H4 (cell line): ENCODE measurements around the gene BSND. TPM values are rescaled to one million over a fixed set of nuclear protein-coding genes. Genes with fewer than 3 reads are reported as not detected.
A peak's percentile ranks its signal among the peaks of the same experiment; 100 is the strongest.
"Not testable (repeated sequence)": the region's sequence is repeated elsewhere in the genome, so short reads cannot be mapped to it uniquely, and the experiment has no call there.

Experiments
- DNase-seq: peaks from one replicate; pipeline ENCODE4 v3.0.0-alpha.2; 2015; ENCODE audit warnings: low spot score
- total RNA-seq: library from RNA; depleted of rRNA; stranded (reverse); fragments of >200 nt; shearing (Covaris generic); gene quantifications from 2 replicates; pipeline ENCODE4 v1.2.3, GENCODE V29; 2014

BSND gene
- total RNA-seq, 1 experiment from 2014 or later, result not detected

DNA sequence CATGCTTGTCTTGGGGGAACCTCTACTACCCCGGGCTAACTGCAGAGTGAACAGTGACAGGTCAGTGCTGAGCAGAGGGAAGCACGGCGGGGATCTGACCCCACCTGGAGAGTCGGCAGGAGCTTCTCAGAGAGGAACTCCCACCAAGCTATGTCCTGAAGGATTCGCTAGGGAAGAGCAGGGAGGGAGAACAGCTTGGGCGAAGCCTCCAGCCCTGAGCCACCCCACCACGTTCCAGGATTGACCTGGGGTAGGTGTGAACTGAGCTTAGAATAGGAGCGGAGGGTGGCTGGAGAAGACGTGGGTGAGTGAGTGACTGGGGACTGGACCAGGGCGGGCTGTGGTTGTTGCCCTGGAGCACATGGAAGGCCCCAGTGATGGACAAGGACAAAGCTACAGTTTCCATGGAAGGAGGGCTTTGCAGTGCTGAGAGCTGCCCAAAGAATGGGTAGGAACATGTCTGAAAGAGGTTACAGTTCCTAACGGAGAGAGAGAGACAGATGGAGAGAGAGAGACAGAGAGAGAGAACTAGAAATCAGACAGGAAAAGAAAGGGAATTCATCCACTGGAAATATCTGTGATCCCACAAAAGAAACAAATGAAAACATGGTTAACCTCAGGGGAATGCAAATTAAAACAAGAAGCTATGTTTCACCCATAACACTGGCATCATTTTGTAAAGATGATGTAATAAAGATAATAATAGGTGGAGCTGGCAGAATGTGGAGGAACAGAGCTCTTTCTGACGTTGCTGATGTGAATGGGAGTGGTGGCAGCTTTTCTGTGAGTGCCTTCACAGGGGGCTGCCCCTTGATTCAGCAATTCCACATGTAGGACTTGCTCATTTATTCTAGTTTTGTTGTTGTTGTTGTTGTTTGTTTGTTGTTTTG is 17.2 kb downstream of the BSND start:
- no peak for DNase-seq

DNA sequence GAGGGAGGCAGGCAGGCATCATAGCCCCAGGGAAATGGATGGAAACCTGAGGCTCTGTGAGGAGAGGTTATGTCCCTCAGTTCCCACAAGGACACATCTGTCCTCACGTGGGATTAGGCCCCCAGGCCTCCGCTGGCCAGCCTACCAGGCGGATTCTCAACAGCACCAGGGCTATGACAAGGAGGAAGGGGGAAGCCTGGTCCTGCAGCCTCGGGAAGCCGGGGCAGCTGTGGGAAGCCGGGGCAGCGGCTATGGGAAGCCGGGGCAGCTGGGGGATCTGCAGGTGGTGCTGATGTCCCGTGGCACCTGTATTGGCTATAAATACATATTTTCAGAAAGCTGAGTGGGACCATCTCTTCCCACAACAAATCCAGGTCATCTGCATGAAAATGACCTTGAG is 19.7 kb downstream of the BSND start:
- no peak for DNase-seq

DNA sequence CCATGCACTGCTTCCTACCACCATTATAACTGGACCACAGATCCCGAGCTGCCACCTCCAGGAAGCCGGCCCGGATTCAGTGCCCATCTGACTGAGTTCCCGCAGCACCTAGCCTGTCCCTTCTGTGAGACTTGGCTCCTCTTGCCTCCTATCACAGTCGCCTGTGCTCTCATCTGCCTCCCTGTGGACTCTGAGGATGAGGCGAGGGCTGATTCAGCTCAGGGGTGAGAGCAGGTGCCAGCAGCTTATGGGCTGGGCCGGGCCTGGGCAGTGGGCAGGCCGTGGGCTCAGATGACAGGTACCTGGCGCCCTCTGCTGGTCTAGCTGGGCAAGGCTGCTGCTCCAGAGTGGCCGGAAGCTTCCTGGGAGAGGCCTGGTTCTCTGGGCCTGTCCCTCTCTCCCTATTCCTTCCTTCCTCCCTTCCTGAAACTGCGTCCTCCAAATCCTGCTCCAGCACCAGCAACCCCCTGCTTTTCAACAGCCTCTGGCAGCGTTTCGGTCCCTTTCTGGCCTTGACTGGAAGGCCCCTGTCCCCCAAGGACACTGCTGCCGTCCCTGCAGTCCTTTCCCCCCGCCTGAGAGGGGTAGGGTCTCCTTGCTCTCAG is 23.3 kb downstream of the BSND start:
- peak; percentile 95 for DNase-seq

DNA sequence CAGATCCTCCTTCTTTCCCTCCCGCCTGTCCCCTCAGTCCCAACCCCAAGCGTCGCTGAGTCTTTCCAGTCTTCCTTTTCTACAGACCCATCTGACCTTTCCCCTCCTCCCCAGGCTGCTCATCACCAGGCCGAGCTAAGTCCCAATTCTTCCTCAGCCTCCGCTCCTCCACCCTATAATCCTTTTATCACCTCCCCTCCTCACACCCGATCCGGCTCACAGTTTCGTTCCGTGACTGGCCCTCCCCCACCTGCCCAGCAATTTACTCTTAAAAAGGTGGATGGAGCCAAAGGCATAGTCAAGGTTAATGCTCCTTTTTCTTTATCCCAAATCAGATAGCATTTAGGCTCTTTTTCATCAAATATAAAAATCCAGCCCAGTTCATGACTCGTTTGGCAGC is 25.4 kb downstream of the BSND start:
- DNase-seq, result not testable (repeated sequence)

DNA sequence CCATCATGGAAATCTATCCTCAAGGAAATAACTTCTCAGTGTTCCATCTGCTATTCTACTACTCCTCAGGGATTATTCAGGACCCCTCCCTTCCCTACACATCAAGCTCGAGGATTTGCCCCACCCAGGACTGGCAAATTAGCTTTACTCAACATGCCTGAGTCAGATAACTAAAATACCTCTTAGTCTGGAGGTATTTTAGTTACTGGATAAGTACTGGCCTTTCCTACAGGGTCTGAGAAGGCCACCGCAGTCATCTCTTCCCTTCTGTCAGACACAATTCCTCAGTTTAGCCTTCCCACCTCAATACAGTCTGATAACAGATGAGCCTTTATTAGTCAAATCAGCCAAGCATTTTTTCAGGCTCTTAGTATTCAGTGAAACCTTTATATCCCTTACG is 27.9 kb downstream of the BSND start:
- DNase-seq, result not testable (repeated sequence)

DNA sequence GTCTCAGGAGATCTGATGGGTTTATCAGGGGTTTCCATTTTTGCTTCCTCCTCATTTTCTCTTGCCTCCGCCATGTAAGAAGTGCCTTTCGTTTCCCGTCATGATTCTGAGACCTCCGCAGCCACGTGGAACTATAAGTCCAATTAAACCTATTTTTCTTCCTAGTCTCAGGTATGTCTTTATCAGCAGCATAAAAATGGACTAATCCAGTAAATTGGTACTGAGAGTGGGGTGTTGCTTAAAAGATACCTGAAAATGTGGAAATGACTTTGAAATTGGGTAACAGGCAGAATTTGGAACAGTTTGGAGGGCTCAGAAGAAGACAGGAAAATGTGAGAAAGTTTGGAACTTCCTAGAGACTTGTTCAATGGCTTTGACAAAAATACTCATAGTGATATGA is 32.4 kb downstream of the BSND start:
- not testable (repeated sequence) for DNase-seq

DNA sequence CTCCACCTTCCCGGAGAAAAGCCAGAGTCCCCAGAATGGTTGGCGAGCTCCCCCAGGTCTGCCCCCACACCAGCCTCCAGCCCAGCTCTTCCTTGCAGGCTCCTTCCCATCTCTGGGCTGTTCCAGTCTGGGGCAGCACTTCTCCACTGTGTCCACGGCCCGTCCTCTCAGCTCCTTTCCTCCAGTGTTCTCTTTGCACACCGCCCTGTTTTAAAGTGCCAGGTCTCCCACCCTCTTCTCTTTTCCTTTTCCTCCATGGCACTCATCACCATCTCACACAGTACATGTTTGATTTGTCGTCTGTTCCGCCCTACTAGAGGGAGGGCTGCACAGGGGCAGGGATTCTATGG is 34.5 kb downstream of the BSND start:
- DNase-seq, result no peak

DNA sequence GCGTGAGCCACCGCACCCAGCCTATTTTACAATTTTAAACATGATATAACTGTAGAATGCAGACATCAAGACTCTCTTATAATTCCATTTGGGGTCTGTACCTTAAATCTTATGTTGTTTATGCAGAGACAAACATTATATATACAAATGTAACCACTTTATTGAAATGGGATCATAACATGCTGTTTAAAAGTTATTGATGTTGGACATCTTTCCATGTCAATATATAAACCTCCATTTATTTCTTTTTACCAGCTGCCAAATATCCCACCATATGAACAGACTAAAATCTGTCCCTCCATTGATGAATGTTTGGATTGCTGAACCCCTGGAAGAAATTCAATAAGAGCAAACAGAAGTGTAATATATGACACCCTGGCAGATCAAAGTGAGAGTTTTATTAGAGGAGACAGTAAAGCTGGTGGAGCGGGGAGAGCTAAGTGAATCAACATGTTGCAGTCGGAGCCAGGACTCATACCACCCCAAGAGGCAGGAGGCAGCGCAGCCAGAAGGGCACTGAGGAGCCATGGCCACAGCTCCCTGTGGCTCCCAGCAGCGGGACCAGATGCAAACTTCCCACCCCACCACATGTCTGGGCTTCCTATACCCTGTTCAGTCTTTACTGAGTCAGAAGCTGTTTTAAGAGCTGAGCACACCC is 35.9 kb downstream of the BSND start:
- no peak for DNase-seq

DNA sequence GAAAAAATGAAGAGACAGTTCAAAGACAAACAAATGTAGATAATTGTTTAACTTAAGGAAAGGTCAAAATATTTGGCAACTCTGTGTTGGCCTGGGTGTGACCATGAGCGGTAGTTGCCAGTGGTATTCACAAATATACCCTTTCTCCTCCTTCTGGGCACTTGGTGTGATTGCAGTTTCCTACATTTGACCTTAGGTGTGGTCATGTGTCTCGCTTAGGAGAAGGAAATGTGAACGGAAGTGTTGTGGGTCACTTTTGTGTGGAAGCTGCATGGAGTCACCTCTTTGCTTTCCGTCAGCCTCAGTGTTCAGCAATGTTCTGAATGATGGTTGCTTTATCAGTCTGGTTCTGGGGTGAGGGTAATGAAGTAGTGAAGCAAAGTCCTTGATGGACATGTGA is 37.2 kb downstream of the BSND start:
- DNase-seq, result no peak

DNA sequence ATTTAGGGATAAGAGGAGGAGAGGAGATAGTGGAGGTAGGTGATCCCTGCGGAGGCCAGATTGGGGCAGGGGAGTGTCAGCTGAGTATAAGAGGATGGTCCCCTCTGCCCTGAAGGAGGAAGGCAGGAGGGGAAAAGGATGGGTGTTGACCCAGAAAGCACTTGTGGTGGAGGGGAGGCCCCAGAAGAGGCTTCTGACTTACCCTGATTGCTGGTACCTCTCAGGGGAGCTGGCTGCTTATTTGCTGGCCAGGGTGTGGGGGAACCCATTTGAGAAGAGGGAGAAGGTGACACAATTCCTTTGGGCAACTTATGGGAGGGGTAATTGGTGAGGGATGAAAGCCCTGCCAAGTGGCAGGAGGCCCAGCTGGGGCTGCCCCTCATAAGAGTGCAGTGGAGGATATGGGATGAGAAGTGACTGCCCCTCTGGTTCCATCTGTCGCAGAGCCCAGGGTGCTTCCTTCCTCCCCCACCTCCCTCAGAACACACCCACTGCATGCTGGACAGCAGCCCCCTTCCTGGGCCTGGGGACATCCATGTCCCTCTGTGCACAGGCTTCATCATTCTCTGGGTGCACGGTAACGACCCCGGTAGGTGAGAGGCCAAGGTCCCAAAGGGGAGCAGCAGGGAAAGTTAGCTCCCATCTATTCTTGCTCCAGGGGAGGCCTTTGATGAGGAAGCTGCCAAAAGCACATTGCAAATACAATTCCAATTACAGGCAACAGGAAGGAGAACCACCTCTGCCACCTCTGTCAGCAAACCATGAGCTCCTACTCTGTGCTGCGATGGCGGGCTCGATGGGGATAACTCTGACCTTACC is 39.2 kb downstream of the BSND start:
- no peak for DNase-seq

DNA sequence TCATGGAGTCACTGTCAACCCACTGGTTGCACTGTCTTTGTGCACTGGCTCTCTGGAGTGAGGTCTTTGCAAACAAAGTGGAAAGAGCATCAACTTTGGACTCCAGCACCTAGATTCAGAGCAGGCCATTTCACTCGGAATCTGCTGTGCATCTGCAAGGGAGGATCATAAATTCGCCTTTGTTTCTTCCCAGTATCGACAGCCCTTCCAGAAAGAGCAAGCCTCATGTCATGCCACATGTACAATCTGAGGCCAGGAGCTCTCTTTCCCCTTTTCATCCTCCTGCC is 39.8 kb downstream of the BSND start:
- DNase-seq, result no peak

DNA sequence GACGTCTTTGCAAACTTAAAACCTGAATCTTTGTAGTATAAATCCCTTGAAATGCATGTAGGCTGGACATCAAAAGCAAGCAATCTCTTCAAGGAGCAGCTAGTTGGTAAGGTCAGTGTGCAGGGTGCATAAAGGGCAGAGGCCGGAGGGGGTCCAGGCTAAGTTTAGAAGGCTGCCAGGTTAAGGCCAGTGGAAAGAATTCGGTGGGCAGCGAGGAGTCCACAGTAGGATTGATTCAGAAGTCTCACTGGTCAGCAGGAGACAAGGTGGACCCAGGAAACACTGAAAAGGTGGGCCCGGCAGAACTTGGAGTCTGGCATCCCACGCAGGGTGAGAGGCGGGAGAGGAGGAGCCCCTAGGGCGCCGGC is 40.2 kb downstream of the BSND start:
- DNase-seq, result no peak

DNA sequence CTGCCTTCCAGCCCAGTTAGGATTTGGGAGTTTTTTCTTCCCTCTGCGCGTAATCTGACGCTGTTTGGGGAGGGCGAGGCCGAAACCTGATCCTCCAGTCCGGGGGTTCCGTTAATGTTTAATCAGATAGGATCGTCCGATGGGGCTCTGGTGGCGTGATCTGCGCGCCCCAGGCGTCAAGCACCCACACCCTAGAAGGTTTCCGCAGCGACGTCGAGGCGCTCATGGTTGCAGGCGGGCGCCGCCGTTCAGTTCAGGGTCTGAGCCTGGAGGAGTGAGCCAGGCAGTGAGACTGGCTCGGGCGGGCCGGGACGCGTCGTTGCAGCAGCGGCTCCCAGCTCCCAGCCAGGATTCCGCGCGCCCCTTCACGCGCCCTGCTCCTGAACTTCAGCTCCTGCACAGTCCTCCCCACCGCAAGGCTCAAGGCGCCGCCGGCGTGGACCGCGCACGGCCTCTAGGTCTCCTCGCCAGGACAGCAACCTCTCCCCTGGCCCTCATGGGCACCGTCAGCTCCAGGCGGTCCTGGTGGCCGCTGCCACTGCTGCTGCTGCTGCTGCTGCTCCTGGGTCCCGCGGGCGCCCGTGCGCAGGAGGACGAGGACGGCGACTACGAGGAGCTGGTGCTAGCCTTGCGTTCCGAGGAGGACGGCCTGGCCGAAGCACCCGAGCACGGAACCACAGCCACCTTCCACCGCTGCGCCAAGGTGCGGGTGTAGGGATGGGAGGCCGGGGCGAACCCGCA is 40.8 kb downstream of the BSND start, which contains the start of gene PCSK9:
PCSK9 (plus strand) TSS at position 207 of the 741 bp plus-strand sequence; CDS start at position 497, 290 bp downstream.
- DNase-seq, result no peak

DNA sequence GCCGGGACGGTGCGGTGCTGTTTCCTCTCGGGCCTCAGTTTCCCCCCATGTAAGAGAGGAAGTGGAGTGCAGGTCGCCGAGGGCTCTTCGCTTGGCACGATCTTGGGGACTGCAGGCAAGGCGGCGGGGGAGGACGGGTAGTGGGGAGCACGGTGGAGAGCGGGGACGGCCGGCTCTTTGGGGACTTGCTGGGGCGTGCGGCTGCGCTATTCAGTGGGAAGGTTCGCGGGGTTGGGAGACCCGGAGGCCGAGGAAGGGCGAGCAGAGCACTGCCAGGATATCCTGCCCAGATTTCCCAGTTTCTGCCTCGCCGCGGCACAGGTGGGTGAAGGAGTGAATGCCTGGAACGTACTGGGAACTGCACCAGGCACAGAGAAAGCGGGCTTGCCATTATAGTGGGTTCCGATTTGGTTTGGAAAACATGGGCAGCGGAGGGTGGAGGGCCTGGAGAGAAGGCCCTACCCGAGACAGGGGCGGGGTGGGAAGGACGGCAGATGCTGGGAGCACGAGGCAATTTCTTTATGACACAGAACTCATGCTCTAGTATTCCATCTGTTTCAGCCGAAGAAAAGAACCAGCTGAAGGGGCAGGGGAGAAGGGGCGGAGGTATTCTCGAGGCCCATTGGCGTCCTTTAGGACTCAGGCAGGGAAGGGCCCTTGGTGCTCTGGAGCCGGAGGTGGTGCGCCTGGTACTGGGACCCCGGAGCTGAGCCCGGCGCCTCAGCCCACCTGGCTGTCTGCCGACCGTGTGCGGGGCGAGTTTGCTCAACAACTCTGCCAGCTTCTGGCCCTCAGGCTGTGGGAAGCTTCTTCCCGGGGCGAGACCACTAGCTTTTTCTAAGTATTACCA is 41.6 kb downstream of the BSND start:
- no peak for DNase-seq

DNA sequence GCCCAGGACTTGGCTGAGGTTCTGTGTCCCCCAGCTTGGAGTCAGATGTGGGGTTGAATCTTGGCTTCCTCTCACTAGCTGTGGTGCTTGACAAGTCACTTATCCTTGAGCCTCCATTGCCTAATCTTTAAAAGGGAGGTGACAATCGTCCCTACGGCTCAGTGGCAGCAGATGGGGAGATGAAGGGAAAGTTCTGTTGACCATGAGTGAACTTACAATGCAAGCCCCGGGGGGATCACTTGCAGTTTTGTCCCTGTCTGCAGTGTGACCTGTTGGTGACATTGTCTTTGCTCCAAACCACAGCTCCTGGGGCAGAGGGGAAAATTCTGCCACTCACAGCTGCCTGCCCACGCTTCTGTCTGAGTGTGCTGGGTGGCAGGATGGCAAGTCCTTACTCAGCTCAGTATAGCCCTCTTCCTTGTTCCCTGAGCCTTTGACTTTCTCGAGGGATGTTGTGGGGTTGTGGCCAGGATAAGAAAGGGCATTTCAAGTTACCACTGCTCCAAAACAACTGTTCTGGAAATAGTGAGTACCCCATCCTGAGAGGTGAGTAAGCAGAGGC is 42.3 kb downstream of the BSND start:
- DNase-seq, result no peak

DNA sequence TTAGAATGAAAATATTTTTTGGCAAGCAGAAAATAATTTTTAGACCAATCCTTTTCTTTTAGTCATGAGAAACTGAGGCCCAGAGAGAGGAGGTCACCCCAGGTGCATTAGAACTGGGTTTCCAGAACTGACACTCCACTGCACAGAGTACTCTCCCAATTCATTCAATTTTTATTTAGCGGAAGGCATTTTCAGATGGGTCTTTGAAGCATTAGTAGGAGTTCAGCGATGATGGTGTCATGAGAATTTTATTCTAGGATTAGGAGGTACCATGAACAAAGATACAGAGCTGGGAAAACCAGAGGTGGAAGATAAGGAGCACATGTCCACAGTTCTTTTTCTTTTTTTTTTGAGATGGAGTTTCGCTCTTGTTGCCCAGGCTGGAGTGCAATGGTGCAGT is 42.9 kb downstream of the BSND start:
- DNase-seq, result no peak

DNA sequence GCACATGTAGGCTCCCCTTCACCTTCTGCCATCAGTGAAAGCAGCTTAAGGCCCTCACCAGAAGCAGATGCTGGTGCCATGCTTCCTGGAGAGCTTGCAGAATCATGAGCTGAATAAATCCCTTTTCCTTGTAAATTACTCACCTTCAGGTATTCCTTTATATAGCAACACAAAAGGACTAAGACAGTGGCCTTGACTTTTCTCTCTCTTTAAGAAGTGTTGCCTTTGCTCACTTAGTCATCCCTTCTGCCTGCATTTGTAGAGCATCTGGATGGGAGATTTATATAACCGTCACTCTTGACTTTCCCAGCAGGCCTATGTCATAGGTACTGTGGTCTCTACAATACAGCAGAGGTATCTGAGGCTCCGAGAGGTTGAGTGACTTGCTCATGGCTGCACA is 44.3 kb downstream of the BSND start:
- no peak for DNase-seq

DNA sequence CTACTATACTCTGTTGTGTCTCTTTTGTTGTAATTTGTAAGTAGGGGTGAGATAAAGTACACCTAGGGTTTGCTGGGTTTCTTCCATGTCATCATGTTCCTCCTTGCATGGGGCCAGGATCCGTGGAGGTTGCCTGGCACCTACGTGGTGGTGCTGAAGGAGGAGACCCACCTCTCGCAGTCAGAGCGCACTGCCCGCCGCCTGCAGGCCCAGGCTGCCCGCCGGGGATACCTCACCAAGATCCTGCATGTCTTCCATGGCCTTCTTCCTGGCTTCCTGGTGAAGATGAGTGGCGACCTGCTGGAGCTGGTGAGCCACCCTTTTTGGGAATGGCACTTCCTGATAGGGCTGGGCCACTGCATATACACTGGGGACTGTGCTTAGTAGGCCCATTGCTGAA is 45.0 kb downstream of the BSND start:
- DNase-seq, result no peak

DNA sequence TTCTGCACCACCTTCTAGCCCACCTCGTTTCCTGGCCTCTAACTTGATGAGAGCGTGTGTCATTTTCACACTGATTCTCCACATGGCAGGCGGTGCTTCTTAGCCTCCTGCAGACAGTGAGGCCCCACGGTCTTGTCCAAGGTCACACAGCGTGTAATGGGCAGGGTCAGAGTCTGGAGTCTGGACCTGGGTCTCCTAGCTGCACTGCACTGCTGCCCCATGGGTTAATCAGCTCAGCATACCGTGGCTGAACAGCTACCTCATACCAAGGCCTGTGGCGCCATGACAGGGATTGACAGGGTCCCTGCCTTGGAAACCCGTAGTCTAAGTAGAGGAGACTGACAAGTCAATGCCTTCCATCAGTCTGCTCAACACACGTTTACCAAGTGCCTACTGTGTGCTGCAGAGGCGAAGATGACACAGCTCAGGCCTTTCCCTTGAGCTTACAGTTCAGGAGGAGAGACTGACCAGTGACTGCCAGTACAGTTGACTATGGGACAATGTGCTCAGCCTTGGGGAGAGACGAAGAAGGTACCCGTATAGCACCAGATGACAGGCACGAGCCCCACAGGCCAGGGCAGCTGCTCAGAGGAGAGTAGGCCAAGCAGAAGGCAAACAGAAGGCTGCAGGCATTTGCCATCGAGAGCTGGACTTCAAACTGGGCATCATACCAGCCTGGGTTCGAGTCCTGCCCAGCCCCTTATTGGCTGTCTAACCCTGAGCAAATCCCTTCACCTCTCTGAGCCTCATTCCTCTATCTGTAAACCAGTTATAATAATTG is 46.1 kb downstream of the BSND start:
- DNase-seq, result no peak

DNA sequence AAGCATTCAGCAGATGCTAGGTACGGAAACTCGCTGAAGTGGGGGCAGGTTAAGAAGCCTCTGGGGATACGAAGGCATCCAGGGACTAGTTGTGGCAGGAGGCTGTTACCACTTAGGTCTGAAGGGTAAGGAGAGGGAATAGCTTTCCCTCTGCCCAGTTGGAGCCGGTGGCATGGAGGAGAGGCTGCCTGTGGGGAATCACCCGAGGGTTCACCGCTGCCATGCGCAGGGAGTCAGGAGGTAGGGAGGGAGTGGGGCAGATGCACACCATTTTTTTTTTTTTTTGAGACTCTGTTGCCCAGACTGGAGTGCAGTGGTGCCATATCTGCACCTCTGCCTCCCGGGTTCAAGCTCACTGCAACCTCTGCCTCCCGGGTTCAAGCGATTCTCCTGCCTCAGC is 46.7 kb downstream of the BSND start:
- DNase-seq, result no peak
